Measurements from ENCODE around the gene PCARE.
A peak's percentile ranks its signal among the peaks of the same experiment; 100 is the strongest.
"Not testable (repeated sequence)": the region's sequence is repeated elsewhere in the genome, so short reads cannot be mapped to it uniquely, and the experiment has no call there.

PCARE gene

GRCh38 chr2:29074411-29074810 is at the start of gene PCARE:
Gene PCARE, minus strand, starts transcription at chr2:29074523. Its CDS starts 262 bp downstream, at chr2:29074261.
- DNase-seq (ENCODE audit: low spot score) = no peak

- DNase-seq (ENCODE audit: low spot score) = peak; percentile 46
Measured at GRCh38 chr2:29123617-29124349, 49.5 kb upstream of the PCARE start.

- DNase-seq (ENCODE audit: low spot score) = no peak
Measured at GRCh38 chr2:29120846-29121245, 46.5 kb upstream of the PCARE start.

GRCh38 chr2:29119211-29119610 is 44.9 kb upstream of the PCARE start:
- DNase-seq (ENCODE audit: low spot score) = no peak

- DNase-seq (ENCODE audit: low spot score) = peak; percentile 95
Measured at GRCh38 chr2:29117636-29118303, 43.4 kb upstream of the PCARE start.

- DNase-seq (ENCODE audit: low spot score) = no peak
Measured at GRCh38 chr2:29115797-29116781, 41.8 kb upstream of the PCARE start.

GRCh38 chr2:29114946-29115609 is 40.8 kb upstream of the PCARE start, which contains the start of gene CLIP4:
Gene CLIP4, plus strand, starts transcription at chr2:29115415. Its CDS starts 5,974 bp downstream, at chr2:29121389.
- no peak for DNase-seq (ENCODE audit: low spot score)

- DNase-seq (ENCODE audit: low spot score) = no peak
Measured at GRCh38 chr2:29114586-29114945, 40.2 kb upstream of the PCARE start.

GRCh38 chr2:29113891-29114321 is 39.6 kb upstream of the PCARE start:
- peak; percentile 92 for DNase-seq (ENCODE audit: low spot score)

- DNase-seq (ENCODE audit: low spot score) = peak; percentile 87
Measured at GRCh38 chr2:29113027-29113686, 38.8 kb upstream of the PCARE start.

GRCh38 chr2:29112379-29112778 is 38.1 kb upstream of the PCARE start:
- DNase-seq (ENCODE audit: low spot score) = no peak

- DNase-seq (ENCODE audit: low spot score) = peak; percentile 69
Measured at GRCh38 chr2:29110916-29111535, 36.7 kb upstream of the PCARE start.

- no peak for DNase-seq (ENCODE audit: low spot score)
Measured at GRCh38 chr2:29109246-29109645, 34.9 kb upstream of the PCARE start.

- peak; percentile 98 for DNase-seq (ENCODE audit: low spot score)
Measured at GRCh38 chr2:29108225-29108624, 33.9 kb upstream of the PCARE start.

GRCh38 chr2:29107547-29107946 is 33.2 kb upstream of the PCARE start:
- not testable (repeated sequence) for DNase-seq (ENCODE audit: low spot score)

- peak; percentile 97 for DNase-seq (ENCODE audit: low spot score)
Measured at GRCh38 chr2:29106980-29107388, 32.7 kb upstream of the PCARE start.

GRCh38 chr2:29106256-29106655 is 31.9 kb upstream of the PCARE start:
- DNase-seq (ENCODE audit: low spot score) = no peak

- DNase-seq (ENCODE audit: low spot score) = no peak
Measured at GRCh38 chr2:29105375-29105774, 31.1 kb upstream of the PCARE start.

- DNase-seq (ENCODE audit: low spot score) = no peak
Measured at GRCh38 chr2:29104688-29105087, 30.4 kb upstream of the PCARE start.

GRCh38 chr2:29100564-29100963 is 26.2 kb upstream of the PCARE start:
- DNase-seq (ENCODE audit: low spot score) = no peak

GRCh38 chr2:29097569-29097968 is 23.2 kb upstream of the PCARE start:
- no peak for DNase-seq (ENCODE audit: low spot score)

Data from SW480 (cell line).